Suprapubic skin (tissue), 4 donors: Measurements from ENCODE around the gene PWWP2A. TPM values are rescaled to one million over a fixed set of nuclear protein-coding genes. Genes with fewer than 3 reads are reported as not detected.
"Not testable (repeated sequence)": the region's sequence is repeated elsewhere in the genome, so short reads cannot be mapped to it uniquely, and the experiment has no call there.

ENCODE experiments used
- DNase-seq, 2 donors: peaks; one replicate each; pipeline ENCODE4 v3.0.0-alpha.2; 2019; ENCODE audit warnings: low spot score in 2 of 2
- H3K27ac ChIP-seq: fragments of 200-600 bp; sonication (generic); one replicate; pipeline ENCODE4 v1.5.1; 2019
- H3K27me3 ChIP-seq: fragments of 200-600 bp; sonication (generic); one replicate; pipeline ENCODE4 v1.5.1; 2019
- H3K36me3 ChIP-seq: fragments of 200-600 bp; sonication (generic); one replicate; pipeline ENCODE4 v1.5.1; 2019
- H3K4me1 ChIP-seq: fragments of 200-600 bp; sonication (generic); one replicate; pipeline ENCODE4 v1.5.1; 2019
- H3K4me3 ChIP-seq: fragments of 200-600 bp; sonication (generic); one replicate; pipeline ENCODE4 v1.5.1; 2019; ENCODE audit warnings: mild to moderate bottlenecking
- H3K9me3 ChIP-seq: fragments of 200-600 bp; sonication (generic); one replicate; pipeline ENCODE4 v1.5.1; 2019
- EP300 ChIP-seq: sonication (generic); formaldehyde crosslinking; IDR thresholded peaks from one replicate; pipeline ENCODE4 v1.6.1; 2017; ENCODE audit warnings: antibody characterized with exemption
- POLR2A ChIP-seq, 2 donors: fragments of 450-650 bp; IDR thresholded peaks; one replicate each; pipeline ENCODE4 v1.6.1; 2017; ENCODE audit warnings: antibody characterized with exemption in 2 of 2, mild to moderate bottlenecking in 2 of 2, moderate library complexity in 2 of 2
- POLR2AphosphoS5 ChIP-seq, 3 donors: sonication (generic); formaldehyde crosslinking; IDR thresholded peaks; one replicate each; pipeline ENCODE4 v1.6.1; 2017; ENCODE audit warnings: antibody characterized with exemption in 3 of 3
- WGBS: methylation state at CpG from one replicate; pipeline ENCODE4 v1.1.5; 2018; 5-methylcytosine and 5-hydroxymethylcytosine counted together
- total RNA-seq, 4 donors: library from RNA; depleted of rRNA; stranded (reverse); fragments of >200 nt; gene quantifications; one replicate each; pipeline ENCODE4 v1.1.0, GENCODE V29; 2016
- TF ChIP-seq, protein P1 (sequence below), 2 donors: fragments of 200-600 bp in 1 of 2; fragments of 450-650 bp in 1 of 2; sonication (generic) in 1 of 2; IDR thresholded peaks; one replicate each; pipeline ENCODE4 v1.5.1; 2016 to 2019; ENCODE audit warnings: antibody characterized with exemption in 2 of 2, mild to moderate bottlenecking in 1 of 2, moderate library complexity in 1 of 2

The PWWP2A gene
- total RNA-seq, 4 donors from 2014 or later: 24.7 to 42.3 (median 31.4) TPM

DNA sequence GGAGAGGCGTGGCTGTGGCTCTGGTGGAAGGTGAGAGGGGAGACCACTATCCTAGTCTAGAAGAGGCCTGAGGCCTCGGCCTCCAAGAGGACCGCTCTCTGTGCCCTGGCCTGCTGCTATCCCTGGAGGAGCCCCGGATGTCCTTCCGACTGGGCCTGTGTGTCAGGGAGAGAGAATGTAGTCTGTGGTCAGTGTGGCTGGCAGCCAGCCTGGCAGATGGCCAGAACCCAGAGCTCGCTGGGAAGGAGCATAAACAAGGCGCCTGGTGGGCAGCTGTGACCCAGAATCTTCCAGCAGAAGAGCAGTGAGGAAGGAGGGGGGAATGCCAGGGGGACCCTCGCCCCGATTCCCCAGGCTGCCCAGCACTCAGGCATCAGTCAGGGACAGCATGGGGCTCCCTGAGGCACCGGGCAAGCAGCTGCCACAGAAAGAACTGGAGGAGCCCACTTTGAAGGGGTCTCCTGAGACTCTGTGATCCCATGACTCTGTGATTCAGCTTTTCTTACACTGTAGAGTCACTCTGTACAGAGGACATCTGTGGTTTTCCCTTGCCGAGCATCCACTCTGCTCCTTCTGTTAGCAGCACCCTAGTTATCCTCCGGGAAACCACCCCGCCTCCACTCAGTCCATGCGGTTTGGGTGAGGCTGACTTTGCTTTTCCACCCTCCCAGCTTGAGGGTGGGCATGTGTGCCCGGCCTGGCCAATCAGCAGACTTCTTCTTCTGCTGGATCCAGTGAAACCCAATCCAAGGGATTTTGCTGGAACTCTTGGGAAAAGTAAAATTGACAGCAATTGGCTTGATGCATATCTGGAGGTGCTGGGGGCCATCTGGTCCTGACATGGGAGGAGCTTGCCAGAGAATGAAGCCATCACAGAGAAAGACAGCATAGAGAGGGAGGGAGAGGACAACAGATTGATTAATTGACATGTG is 46.2 kb upstream of the PWWP2A start:
- no peaks in the 10 kb centered on the region for H3K9me3 ChIP-seq
- H3K4me3 ChIP-seq: peak overlapping the region; percentile 18
- no peaks in the 10 kb centered on the region for H3K27me3 ChIP-seq
- peaks cover 43% of the 10 kb centered on the region for H3K4me1 ChIP-seq
- 33% methylated on average over 11 of the region's 15 CpGs for WGBS
- peak; percentile 88 to 89 for DNase-seq
- no peaks in the 10 kb centered on the region for H3K36me3 ChIP-seq
- TF ChIP-seq EP300 (no peak), POLR2AphosphoS5 (IDR thresholded peaks at IDR 0.05) (peak in 1 of 3 donors; percentile 8)
- H3K27ac ChIP-seq: peak overlapping the region; percentile 89

DNA sequence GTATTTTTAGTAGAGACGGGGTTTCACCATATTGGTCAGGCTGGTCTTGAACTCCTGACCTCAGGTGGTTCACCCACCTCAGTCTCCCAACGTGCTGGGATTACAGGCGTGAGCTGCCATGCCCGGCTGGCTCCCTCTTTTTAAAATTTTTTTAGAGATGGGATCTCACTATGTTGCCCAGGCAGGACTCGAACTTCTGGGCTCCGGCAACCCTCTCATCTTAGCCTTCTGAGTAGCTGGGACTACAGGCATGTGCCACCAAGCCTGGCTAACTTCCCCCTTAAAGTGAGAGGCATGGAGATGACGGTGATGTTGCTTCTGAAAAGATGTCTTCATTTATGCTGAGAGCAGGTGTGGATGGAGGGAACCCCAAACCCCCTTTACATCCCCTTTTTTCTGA is 43.7 kb upstream of the PWWP2A start:
- H3K27ac ChIP-seq: no peak overlapping the region
- H3K27me3 ChIP-seq: no peaks in the 10 kb centered on the region
- WGBS: 96% methylated on average over 7 of the region's 7 CpGs
- H3K4me3 ChIP-seq: no peak overlapping the region
- no peak for TF ChIP-seq EP300
- TF ChIP-seq POLR2A (IDR thresholded peaks at IDR 0.05): no peak
- no peaks in the 10 kb centered on the region for H3K9me3 ChIP-seq
- H3K36me3 ChIP-seq: no peaks in the 10 kb centered on the region
- no peak for DNase-seq
- peaks cover 25% of the 10 kb centered on the region for H3K4me1 ChIP-seq

DNA sequence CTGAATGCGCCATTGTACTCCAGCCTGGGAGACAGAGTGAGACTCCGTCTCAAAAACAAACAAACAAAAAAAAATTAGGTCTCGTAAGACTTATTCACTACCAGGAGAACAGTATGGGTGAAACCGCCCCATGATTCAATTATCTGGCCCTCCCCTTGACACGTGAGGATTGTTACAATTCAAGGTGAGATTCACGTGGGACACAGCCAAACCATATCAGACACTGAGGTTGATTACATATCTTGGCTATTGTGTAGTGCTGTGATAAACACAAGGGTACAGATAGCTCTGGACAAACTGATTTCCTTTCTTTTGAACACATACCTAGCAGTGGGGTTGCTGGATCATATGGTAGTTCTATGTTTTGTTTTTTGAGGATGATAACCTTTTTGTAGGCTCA is 42.4 kb upstream of the PWWP2A start:
- DNase-seq: no peak
- H3K4me1 ChIP-seq: peaks cover 22% of the 10 kb centered on the region
- no peak overlapping the region for H3K27ac ChIP-seq
- WGBS: 87% methylated on average over 6 of the region's 6 CpGs
- no peak overlapping the region for H3K4me3 ChIP-seq
- no peaks in the 10 kb centered on the region for H3K27me3 ChIP-seq
- no peaks in the 10 kb centered on the region for H3K9me3 ChIP-seq
- TF ChIP-seq, protein P1, sequence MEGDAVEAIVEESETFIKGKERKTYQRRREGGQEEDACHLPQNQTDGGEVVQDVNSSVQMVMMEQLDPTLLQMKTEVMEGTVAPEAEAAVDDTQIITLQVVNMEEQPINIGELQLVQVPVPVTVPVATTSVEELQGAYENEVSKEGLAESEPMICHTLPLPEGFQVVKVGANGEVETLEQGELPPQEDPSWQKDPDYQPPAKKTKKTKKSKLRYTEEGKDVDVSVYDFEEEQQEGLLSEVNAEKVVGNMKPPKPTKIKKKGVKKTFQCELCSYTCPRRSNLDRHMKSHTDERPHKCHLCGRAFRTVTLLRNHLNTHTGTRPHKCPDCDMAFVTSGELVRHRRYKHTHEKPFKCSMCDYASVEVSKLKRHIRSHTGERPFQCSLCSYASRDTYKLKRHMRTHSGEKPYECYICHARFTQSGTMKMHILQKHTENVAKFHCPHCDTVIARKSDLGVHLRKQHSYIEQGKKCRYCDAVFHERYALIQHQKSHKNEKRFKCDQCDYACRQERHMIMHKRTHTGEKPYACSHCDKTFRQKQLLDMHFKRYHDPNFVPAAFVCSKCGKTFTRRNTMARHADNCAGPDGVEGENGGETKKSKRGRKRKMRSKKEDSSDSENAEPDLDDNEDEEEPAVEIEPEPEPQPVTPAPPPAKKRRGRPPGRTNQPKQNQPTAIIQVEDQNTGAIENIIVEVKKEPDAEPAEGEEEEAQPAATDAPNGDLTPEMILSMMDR (IDR thresholded peaks at IDR 0.05): no peak
- TF ChIP-seq POLR2AphosphoS5 (IDR thresholded peaks at IDR 0.05) (no peak), POLR2A (IDR thresholded peaks at IDR 0.05) (no peak), EP300 (no peak)
- H3K36me3 ChIP-seq: no peaks in the 10 kb centered on the region

DNA sequence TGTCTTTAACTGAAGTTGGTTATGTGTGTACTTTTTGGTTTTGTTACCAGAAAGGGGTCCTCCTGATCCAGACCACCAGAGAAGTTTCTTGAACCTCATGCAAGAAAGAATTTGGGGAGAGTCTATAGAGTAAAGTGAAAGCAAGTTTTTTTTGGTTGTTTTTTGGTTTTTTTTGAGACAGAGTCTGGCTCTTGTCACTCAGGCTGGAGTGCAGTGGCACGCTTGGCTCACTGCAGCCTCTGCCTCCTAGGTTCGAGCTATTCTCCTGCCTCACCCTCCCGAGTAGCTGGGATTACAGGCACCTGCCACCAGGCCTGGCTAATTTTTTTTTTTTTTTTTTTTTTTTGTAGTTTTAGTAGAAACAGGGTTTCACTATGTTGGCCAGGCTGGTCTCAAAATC is 41.6 kb upstream of the PWWP2A start:
- not testable (repeated sequence) for H3K27ac ChIP-seq, H3K27me3 ChIP-seq, DNase-seq, H3K36me3 ChIP-seq, H3K9me3 ChIP-seq, H3K4me3 ChIP-seq
- 61% methylated on average over 3 of the region's 3 CpGs for WGBS
- peaks cover 15% of the 10 kb centered on the region for H3K4me1 ChIP-seq

DNA sequence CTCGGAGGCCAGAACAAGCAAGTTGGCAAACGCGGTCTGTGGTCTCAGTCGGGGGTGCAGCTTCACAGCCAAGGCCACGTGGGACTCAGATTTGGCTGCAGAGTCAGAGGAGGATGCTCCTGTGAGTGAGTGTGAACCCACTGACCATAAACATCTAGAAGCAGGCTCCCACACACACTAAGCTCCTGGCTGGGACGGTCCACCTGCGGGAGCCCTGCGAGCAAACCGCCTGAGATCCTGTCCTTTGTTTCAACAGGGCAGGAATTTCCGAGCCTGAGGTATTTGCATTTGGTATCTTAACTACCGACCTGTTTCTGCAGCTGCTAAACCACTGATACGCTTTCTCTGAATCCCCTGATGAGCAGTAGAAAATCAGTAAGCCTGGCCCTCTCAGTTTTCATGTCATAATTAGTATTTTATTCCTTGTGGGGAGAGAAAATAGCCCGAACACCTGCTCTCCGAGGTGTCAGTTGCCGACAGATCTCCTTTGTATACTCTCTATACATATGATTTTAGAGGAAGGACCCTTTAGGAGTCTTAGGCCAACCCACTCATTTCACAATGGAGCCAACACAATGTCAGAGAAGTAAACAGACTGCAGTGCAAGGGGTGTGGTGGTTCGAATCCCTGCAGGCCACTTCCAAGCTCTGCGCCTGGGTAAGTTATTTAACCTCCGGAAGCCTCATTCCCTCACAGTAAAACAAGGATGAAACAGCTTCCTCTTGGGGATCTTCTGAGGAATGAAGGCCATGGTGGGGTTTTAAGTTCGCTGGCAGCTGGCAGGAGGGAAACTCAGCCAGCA is 40.9 kb upstream of the PWWP2A start:
- TF ChIP-seq EP300 (no peak), POLR2A (IDR thresholded peaks at IDR 0.05) (no peak), POLR2AphosphoS5 (IDR thresholded peaks at IDR 0.05) (no peak)
- TF ChIP-seq, protein P1 (IDR thresholded peaks at IDR 0.05): no peak
- H3K27me3 ChIP-seq: no peaks in the 10 kb centered on the region
- DNase-seq: no peak
- no peaks in the 10 kb centered on the region for H3K9me3 ChIP-seq
- WGBS: 69% methylated on average over 19 of the region's 19 CpGs
- no peak overlapping the region for H3K27ac ChIP-seq
- H3K36me3 ChIP-seq: no peaks in the 10 kb centered on the region
- H3K4me1 ChIP-seq: peaks cover 8% of the 10 kb centered on the region
- H3K4me3 ChIP-seq: no peak overlapping the region

DNA sequence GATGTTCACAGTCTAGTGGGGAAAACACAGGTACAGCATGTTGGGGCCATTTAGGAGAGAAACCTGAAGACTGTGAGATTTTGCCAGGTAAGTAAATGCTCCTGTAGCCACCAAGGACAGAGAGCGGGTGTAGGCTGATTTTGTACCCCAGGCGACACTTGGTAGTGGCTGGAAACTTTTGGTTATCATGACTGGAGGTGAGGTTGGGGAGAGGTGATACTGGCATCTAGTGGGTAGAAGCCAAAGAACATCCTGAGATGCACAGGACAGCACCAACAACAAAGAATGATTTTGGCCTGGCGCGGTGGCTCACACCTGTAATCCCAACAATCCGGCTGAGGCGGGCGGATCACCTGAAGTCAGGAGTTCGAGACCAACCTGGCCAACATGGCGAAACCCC is 38.8 kb upstream of the PWWP2A start:
- Histone ChIP-seq H3K4me1 (no peaks in the 10 kb centered on the region), H3K4me3 (no peak overlapping the region), H3K27me3 (no peaks in the 10 kb centered on the region), H3K36me3 (no peaks in the 10 kb centered on the region), H3K9me3 (no peaks in the 10 kb centered on the region), H3K27ac (no peak overlapping the region)
- DNase-seq: no peak
- WGBS: 94% methylated on average over 9 of the region's 9 CpGs
- TF ChIP-seq POLR2A (IDR thresholded peaks at IDR 0.05): no peak
- TF ChIP-seq, protein P1 (IDR thresholded peaks at IDR 0.05): no peak
- no peak for TF ChIP-seq POLR2AphosphoS5 (IDR thresholded peaks at IDR 0.05)
- no peak for TF ChIP-seq EP300
